NB4 (cell line): ENCODE data around the gene SPOP.

Experiments
- POLR2A ChIP-seq: IDR thresholded peaks from 2 replicates; pipeline ENCODE4 v1.6.1; 2011; ENCODE audit warnings: mild to moderate bottlenecking; ENCODE audit not compliant: insufficient read length; ENCODE audit errors: extremely low read depth
- TF ChIP-seq, protein P1 (sequence below): IDR thresholded peaks from one replicate; pipeline ENCODE4 v1.5.1; 2012; ENCODE audit warnings: low read depth, low read length

DNA sequence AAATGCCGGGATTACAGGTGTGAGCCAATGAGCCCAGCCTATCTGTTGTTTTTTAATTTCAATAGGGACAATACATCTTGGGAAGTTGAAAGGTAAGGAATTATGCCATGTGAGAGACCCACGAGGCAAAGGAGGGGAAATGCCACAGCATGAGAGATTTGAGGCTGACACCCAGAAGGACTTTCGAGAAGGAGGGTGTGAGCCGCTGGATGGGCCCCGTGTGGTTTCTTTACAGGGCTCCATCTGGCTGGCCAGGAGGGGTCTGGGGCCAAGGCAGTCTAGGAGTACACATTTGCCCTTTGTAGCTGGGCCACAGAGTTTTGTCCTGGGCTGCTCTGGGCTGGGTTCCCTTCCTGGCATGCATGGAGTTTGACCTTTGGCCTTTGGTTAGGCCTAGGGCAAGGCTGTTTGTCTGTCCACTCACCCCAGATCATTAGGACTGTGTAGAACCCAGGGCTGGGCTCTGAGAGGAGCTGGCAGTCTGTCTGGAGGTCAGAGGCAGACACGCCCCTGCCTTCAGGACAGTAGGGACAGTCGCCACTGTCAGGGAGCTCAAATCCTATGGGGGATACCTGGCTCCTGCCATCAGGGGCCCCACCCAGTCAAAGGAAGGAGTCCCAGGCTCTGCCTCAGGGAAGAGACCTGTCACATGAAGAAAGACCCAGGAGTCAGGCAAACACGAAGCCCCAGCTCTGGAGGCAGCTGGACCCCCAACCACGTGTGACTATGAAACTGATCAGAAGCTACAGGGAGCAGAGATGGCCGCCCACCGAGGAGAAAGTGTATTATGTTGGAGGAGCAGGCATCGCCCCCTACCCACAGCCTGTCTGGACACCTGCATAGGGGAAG lies 126.5 kb downstream of the SPOP start:
- TF ChIP-seq, protein P1, sequence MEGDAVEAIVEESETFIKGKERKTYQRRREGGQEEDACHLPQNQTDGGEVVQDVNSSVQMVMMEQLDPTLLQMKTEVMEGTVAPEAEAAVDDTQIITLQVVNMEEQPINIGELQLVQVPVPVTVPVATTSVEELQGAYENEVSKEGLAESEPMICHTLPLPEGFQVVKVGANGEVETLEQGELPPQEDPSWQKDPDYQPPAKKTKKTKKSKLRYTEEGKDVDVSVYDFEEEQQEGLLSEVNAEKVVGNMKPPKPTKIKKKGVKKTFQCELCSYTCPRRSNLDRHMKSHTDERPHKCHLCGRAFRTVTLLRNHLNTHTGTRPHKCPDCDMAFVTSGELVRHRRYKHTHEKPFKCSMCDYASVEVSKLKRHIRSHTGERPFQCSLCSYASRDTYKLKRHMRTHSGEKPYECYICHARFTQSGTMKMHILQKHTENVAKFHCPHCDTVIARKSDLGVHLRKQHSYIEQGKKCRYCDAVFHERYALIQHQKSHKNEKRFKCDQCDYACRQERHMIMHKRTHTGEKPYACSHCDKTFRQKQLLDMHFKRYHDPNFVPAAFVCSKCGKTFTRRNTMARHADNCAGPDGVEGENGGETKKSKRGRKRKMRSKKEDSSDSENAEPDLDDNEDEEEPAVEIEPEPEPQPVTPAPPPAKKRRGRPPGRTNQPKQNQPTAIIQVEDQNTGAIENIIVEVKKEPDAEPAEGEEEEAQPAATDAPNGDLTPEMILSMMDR, result no peak
- no peak for TF ChIP-seq POLR2A
